NCI-H446 (cell line): Measurements from ENCODE around the gene CDK17.
"Not testable (repeated sequence)": the region's sequence is repeated elsewhere in the genome, so short reads cannot be mapped to it uniquely, and the experiment has no call there.

Source experiments
- DNase-seq, 2 experiments: peaks; one replicate each; lab custom pipeline; 2025; lab: John Stamatoyannopoulos, UW

The CDK17 gene

GRCh38 chr12:96354326-96354725 lies 45.9 kb downstream of the CDK17 start:
- DNase-seq, result no peak

- DNase-seq, result no peak
Measured at GRCh38 chr12:96352161-96352835, 47.9 kb downstream of the CDK17 start.

GRCh38 chr12:96350982-96351381 lies 49.3 kb downstream of the CDK17 start:
- no peak for DNase-seq

DNA sequence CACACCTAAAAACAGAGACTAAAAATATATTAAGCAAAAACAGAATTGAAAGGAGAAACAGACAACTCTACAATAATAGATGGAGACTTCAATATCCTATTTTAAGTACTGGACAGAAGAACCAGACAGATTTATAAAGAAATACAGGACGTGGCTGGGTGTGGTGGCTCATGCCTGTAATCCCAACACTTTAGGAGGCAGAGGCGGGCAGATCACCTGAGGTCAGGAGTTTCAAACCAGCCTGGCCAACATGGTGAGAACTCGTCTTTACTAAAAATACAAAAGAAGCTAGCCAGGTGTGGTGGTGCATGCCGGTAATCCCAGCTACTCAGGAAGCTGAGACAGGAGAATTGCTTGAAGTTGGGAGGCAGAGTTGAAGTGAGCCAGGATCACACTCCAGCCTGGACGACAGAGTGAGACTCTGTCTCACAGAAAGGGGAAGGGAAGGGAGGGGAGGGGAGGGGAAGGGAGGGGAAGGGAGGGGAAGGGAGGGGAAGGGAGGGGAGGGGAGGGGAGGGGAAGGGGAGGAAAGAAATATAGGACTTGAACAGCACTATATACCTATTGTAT lies 53.0 kb downstream of the CDK17 start:
- no peak for DNase-seq

GRCh38 chr12:96346716-96347115 lies 53.5 kb downstream of the CDK17 start:
- DNase-seq, result not testable (repeated sequence)

- no peak for DNase-seq
Measured at GRCh38 chr12:96344124-96344695, 56.0 kb downstream of the CDK17 start.

DNA sequence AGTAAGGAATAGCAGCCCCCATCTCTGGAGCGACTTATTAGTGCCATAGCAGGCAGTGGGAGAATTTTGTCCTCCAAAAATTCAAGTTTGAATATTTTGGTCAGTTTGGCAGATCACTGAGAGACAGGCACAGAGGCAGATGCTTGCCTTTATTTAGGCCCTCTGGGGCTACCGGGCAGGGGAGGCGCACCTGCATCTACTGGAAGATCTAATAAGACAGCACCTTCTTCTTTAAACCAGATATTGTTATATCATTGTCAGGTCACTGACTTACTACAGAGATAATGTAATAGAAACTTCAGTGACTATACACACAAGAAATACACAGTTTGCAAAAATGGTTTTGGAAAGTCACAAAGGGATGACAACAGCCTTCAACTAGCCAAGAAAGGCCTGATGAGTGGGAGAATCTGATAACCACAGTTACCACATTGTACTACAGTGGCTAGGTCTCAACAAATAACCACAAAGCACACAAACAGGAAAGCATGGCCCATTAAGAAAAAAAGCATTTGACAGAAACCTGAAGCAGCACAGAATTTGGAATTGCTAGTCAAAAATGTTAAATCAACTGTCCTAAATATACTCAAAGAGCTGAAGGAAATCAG lies 56.8 kb downstream of the CDK17 start:
- no peak for DNase-seq

DNA sequence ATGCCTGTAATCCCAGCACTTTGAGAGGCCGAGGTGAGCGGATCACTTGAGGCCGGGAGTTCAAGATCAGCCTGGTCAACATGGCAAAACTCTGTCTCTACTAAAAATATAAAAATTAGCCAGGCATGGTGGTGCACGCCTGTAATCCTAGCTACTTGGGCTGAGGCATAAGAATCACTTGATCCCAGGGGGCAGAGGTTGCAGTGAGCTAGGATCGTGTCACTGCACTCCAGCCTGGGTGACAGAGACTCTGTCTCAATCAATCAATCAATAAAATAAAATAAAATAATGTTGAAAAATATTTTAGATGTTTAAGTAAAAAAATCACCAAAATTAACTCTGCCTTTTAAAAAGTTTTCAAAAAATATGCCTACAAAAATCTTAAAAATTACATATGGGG lies 60.6 kb downstream of the CDK17 start:
- DNase-seq, result not testable (repeated sequence)

GRCh38 chr12:96338852-96339471 lies 61.3 kb downstream of the CDK17 start:
- DNase-seq, result no peak

DNA sequence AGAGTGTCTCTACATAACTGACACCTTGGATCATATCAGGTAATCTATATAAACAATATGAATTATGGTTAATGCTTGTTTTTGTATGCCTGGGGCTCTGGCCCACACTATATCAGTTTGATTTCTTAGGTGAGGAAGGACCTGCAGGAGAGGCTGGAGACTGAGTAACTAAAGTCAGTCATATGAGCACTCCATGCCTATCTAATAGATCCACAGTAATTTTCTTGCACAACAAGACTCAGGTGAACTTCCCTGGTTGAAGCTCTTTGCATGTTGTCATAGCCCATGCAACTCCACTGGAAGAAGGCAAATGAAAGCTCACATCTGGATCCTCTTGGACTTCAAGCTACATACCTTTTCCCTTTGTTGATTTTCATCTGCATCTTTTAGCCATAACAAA lies 62.3 kb downstream of the CDK17 start:
- no peak for DNase-seq

DNA sequence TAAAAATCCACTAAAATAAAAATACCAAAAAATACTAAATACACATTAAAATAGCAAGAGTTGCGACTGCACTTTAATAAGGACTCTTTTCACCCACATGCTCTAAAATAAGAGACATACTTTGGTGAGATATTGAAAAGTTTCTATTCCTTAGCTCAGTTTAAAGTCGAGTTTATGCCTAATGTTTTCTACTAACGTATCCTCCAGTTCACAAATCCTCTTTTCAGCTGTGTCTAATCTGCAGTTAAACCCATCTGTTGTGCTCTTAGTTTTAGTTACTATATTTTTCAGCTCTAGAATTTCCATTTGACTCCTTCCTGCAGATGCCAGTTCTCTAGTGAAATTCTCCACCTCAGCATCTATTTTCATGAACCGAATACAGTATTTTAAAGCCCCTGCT lies 63.8 kb downstream of the CDK17 start:
- DNase-seq, result no peak

DNA sequence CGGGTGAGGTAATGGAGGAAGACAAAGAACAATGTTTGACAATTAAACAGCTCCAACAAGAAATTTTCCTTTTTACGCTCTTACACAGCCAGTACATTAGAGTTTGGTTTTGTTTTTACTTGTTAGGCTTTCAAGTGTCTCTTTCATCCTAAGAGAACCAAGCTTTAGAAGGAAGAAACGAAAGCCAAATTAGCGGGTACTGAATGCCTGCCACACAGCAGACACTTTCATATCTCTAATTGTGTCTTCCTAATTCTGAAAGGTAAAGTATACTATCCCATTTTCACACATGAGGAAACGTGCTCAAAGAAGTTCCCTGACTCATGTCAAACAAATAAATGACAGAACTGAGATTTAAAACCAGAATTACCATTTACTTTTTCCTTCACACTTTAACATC lies 65.0 kb downstream of the CDK17 start:
- DNase-seq, result no peak

DNA sequence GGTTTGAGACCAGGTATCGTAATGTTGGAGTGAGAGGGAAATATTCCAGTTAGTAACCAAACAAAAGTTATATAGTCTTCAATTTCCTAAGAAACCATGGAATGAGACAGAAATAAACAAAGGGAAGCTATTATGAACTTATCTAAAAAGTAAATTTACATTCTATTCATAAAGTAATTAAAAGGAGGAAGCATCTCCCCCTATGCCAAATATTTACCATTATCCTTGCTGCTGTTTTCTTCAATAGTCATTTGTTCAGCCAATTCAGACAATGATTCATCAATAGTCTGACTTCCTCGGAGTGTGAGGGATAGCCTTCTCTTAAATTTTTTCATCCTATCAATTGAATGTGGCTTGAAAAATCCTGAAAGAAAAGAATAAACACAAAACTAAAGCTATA lies 65.7 kb downstream of the CDK17 start:
- DNase-seq, result no peak

DNA sequence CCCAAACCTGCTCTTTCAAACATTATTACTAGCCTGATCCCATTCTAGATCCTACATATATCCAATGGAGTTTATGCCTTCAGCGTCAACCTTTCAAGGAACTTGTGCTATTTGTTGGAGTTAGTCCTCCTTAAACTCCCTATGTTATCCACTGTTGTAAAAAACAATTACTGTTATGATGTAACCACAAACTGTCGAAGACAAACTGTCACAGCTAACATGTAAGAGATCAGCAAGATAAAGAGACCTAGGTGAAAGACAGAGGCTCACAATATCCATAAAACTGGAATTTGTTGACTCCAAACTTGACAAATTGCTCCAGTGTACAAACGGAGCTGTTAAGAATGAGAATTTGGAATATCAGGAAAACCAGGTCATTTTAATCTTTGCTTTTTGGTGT lies 70.7 kb downstream of the CDK17 start:
- DNase-seq, result no peak

DNA sequence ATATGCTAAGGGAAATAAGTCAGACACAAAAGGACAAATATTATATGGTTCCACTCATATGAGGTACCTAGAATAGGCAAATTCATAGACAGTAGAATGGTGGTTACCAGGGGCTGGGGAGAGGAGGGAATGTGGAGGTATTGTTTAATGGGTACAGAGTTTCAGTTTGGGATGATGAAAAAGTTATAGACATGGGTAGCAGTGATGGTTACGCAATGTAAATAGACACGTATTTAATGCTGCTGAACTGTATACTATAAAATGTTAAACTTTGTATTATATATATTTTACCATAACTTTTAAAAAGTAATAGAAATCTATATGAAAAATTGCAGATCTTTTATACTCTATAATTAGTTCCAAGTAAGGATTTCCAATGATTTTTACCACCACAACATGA lies 71.2 kb downstream of the CDK17 start:
- no peak for DNase-seq

GRCh38 chr12:96327889-96328288 lies 72.3 kb downstream of the CDK17 start:
- DNase-seq, result no peak

DNA sequence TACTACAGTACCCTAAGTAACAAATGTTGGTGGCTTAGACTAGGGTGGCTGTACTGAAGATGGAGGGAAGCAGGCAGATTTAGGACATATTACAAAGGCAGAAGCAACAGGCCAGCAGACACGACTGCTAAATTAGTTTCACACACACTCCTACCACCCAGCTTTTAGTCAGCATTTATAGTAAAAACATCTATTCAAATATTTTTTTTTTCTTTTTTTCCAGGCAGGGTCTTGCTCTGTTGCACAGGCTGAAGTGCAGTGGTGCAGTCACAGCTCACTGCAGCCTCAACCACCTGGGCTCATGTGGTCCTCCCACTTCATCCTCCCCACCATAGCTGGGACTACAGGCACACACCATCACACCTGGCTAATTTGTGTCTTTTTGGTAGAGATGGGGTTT lies 72.9 kb downstream of the CDK17 start:
- no peak for DNase-seq

DNA sequence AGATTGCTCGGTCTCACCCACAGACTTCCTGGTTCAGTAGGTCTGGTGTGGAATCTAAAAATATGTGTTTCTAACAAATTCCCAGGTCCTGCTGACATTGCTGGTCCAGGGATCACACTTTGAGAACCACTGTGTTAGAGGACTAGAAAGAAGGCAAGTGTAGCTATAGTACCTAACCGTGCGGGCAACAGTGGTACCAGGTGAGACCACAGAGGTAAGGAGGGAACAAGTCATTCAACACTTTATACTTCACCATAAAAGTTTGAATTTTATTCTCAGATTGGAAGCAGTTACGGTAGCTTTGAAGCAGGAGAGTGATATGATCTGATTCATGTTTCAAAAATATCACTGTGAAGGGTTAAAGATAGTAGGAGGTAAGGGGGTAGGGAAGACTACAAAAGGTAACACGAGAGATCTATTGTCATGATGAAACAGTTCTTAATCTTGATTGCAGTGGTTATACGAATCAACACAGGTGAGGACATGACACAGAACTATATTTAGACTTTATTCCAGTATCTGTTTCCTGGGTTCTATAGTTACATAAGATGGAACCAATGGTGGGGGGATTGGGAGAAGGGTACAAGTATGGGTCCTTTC lies 73.5 kb downstream of the CDK17 start:
- DNase-seq, result no peak

GRCh38 chr12:96323906-96324305 lies 76.3 kb downstream of the CDK17 start:
- no peak for DNase-seq

GRCh38 chr12:96322720-96323119 lies 77.5 kb downstream of the CDK17 start:
- no peak for DNase-seq

DNA sequence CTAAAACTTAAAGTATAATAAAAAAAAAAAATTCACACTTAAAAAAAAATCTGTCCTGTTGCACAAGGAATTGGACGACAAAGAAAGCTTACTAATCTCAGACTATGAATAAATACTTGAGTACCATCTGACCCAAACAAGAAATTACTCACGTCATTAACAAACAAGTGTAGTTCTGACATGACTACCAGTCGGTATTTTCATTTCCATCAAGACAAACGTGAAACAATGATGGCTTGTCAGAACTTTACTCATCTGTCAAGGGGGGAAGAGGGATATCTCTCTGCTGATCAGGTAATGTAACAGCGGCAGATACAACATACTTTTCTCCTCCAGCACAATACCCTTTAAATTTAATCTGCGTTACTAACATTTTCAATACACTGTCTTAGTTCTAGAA lies 78.3 kb downstream of the CDK17 start:
- DNase-seq, result no peak

GRCh38 chr12:96317801-96318200 lies 82.4 kb downstream of the CDK17 start:
- not testable (repeated sequence) for DNase-seq
